ENCODE results near the gene AP4M1.
"Not testable (repeated sequence)": the region's sequence is repeated elsewhere in the genome, so short reads cannot be mapped to it uniquely, and the experiment has no call there.

Gene AP4M1

DNA sequence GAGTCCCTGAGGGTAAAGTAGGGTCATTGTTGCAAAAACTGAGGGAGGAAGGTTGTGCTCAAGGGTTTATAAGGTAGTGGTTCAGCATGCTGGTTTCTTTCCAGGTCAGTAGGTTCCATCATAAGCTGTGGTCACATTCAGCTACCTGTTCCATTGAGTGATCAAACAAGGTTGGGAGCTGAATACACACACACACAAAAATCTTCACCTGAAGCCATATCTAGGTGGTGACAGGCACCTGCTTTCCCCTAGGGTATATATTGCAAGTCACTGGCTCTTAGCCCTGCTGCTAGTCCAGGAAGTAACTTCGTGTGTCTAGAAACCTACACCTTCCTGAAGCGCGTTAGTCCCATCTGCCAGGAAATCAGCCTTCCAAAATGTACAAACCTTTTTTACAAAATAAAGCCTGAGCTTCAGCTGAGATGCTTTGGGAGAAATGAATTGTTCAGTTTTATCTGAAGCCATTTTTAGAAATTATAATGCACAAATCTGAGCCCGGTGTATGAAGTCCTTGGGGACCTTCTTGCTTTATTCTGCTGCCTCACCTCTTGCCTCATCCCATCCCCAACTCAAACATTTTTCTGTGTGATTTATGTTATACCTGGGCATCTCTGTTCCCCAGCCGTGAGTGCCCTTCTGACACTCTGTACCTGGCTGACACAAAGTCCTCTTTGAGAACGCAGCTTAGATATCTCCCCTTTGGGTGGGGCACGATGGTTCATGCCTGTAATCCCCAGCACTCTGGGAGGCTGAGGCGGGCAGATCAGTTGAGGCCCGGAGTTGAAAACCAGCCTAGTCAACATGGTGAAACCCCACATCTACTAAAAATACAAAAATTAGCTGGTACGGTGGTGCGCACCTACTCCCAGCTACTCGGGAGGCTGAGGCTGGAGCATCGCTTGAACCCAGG, 36.7 kb downstream of the AP4M1 start:
- DNase-seq, result no peak

DNA sequence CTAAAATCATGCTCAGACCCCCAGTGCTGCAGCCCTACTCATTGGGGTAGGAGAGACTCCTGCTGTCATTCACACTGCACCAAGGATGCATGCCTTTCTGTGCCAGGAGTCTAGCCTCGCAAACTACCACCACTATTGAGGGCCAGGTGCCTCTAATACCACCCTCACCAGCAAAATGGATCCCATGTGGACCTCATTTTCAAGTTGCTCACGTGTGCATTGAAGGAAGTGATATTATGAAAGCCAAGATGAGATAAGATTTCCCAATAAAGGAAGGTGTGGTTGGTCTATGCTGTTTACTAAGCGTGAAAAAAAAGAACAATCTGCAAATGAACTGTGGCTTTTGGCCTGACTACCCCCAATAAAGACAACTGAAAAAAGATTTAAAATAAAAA, 40.1 kb downstream of the AP4M1 start:
- no peak for DNase-seq

DNA sequence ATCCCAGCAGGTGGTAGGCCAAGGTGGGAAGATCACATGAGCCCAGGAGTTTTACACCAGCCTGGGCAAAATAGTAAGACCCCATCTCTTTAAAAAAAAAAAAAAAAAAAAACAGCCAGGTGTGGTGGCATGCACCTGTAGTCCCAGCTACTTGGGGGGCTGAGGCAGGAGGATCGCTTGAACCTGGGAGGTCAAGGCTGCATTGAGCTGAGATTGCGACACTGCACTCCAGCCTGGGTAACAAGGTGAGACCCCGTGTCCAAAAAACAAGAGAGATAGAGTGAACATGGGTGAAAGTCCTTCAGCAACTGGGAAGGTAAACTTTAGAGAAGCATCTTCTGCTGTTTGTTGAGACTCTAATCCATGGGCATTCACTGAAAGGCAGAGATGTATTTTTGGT, 41.0 kb downstream of the AP4M1 start:
- DNase-seq, result no peak

DNA sequence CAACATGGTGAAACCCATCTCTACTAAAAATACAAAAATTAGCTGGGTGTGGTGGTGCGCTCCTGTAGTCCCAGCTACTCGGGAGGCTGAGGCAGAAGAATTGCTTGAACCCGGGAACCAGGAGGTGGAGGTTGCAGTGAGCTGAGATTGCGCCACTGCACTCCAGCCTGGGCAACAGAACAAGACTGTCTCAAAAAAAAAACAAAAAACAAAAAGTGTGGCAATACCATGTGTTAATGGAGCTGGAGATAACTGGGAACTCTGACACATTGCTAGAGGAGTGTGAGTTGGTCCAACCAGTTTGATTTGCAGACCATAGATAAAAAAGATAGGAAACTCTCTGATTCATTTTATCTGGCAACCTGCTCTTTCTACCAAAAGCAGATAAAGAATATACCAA, 44.9 kb downstream of the AP4M1 start:
- DNase-seq, result not testable (repeated sequence)

DNA sequence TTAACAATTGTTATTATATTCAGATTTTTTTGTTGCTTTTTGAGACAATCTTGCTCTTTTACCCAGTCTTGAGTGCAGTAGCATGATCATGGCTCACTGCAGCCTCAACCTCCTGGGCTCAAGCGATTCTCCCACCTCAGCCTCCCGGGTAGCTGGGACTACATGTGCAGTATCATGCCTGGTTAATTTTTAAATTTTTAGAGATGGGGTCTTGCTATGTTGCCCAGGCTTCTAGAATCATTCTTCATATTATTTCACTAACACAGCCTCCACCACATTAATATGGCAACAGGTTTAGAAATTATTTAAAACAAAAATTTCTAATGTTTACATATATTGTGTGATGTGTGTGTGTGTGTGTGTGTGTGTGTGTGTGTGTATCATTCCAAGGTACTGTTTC, 45.8 kb downstream of the AP4M1 start:
- DNase-seq, result no peak

DNA sequence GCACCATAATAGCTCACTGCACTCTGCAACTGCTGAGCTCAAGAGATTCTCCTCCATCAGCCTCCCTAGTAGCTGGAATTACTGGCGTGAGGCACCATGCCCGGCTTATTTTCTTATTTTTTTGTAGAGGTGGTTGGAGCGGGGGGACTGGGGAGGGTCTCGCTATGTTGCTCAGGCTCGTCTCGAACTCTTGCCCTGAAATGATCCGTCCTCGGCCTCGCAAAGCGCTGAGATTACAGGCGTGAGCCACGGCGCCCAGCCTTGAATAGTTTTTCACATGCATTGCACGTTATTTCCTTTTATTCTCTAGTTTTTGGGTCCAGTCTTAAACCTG, 46.7 kb downstream of the AP4M1 start:
- no peak for DNase-seq

DNA sequence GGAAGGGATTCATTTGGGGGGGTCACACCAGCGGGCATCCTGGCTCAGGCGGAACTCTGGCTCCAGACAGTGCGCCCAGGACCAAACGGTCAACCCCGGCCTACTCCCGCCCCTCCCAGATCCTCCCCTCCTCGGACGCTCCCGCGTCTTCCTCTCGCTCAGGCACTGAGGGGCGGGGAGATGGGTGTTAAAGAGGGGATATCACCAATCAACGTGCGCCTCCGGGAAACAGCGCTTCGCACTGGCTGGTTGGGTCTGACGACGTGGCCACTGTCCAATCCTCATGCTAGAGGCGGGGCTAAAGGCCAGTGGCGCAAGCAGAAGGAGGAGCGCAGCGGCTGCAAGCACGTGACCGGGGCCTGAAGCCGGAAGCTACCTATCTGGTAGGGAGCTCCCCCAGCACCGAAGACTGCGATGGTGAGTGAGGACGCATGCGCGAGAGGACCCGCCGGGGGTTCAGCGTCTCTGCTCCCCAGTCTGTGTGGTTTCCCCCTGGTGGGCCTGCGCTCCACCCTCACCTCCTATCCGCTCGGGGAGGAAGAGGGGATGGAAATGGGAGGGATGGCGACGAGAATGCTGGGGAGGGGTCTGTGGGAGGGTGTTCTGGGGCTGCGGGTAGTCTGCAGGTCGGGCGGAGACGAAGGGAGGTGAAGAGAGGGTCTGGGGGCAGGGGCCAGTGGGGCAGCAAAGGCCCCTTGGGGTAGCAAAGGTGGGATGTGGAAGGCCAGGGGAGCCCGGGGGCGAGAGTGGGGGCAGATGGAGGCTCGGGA, 47.3 kb downstream of the AP4M1 start, which contains the start of gene LAMTOR4:
TSS of gene LAMTOR4 (plus strand) at position 360 of the 770 bp plus-strand sequence. CDS start at position 415, 55 bp downstream.
- DNase-seq, result peak; percentile 99 to 100

DNA sequence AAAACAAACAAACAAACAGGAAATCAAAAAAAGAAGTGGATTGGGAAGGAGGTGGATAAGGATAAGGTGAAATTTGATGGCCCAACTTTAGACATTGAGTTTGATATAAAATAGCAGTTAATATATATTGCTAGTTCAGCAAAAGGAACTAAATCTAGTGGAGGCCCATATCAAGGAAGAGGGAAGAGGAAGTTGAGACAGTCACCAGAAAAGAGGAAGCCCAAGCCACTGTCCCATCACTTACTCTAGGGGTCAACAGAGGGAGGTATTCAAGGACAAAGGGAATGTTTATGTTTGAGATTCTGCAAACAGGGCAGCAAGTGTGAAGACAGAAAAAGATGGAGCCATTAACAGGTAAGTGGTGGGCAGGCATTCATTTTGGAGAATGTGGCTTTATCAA, 51.0 kb downstream of the AP4M1 start:
- DNase-seq, result no peak

DNA sequence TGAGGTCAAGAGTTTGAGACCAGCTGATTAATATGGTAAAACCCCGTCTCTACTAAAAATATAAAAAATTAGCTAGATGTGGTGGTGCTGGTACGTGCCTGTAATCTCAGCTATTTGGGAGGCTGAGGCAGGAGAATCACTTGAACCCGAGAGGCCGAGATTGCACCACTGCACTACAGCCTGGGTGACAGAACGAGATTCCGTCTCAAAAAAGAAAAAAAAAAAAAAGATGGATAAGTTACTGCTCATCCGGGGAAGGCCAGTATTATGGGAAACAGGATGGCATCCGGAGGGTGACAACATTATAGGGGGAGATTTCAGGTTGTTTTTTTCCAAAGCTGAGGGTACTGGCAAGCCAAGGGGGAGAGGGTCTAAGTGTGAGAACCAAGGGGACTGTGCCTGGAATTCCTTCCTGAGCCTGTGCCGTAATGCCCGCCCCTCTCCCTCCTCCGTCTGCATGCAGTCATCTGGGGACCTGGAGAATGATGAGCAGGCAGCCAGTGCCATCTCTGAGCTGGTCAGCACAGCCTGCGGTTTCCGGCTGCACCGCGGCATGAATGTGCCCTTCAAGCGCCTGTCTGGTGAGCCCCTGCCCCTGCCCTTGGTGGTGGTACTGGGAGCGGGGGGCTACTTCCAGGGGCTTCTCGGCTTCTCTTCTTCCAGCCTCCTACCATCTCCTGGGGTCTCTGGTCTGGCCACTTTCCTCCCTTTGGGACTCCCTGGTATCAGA, 51.7 kb downstream of the AP4M1 start:
- no peak for DNase-seq

DNA sequence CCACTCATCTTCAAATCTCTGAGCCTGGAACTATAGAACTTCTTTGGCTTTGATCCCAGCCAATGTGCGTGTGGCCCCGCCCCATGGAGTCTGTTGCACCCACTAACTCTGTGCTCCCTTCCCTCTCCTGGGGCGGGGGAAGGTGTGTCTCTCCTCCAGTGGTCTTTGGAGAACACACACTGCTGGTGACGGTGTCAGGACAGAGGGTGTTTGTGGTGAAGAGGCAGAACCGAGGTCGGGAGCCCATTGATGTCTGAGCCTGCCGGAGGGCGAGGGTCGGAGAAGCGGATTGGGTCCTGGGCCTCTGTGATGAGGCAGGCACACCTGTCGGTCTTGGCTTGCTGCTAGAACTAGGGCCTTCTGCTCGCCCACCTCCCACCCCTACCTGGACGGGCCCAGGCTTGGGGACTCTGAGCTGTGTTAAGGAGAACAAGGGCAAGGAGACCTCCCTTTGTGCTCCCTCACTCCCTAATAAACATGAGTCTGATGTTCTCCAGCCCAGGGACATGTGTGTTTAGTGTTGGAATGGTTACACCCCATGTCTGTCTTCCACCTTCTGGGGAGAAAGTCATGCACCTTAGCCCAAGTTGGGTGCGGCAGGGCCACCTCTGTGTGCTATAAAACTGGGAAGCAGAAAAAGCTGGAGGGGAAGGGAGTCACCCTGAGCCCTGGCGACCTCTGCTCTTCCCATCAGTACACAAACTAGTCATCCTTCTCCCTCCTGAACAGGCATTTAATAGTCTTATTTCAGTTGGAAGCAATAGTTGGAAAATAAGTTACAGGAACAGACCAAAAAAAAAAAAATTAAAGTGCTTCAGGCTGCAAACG, 52.5 kb downstream of the AP4M1 start:
- DNase-seq, result no peak

DNA sequence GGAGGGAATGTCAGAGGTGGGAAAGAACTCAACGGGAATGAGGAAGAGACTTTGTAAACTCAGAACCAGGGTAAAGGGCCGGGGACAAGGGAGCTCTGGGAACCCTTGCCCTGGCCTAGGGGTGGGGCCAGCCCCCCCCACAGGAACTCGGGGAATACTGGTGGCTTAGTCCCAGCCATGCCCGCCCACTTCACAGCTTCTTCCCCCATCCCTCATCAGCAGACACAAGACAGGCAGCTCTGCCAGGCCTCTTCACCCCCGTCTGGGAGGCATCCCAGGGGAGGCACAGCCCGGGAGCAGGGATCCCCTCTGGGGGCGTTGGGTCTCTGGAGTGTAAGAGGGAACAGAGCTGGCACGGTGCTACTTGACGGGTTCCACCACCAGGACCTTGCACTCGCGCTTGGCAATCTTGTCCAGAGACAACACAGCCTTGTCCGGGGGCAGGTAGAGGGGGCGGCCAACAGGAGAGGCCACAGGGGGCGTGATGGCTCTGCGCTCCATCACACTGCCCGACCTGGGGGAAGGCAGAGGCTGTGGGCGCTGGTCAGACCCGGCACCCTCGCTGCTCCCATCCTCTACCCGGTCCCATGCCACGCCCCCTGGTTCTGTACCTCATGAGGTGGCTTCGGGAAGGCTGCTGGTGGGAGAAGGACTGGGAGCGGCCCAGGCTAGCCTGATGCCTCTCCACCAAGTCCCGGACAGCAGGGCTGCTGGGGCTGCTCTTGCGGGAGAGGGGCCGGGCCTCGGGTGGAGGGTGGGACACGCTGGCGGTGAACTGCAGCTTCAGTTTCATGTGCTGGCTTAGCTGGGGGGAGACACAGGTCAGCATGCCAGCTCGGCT, 53.4 kb downstream of the AP4M1 start:
- no peak for DNase-seq

DNA sequence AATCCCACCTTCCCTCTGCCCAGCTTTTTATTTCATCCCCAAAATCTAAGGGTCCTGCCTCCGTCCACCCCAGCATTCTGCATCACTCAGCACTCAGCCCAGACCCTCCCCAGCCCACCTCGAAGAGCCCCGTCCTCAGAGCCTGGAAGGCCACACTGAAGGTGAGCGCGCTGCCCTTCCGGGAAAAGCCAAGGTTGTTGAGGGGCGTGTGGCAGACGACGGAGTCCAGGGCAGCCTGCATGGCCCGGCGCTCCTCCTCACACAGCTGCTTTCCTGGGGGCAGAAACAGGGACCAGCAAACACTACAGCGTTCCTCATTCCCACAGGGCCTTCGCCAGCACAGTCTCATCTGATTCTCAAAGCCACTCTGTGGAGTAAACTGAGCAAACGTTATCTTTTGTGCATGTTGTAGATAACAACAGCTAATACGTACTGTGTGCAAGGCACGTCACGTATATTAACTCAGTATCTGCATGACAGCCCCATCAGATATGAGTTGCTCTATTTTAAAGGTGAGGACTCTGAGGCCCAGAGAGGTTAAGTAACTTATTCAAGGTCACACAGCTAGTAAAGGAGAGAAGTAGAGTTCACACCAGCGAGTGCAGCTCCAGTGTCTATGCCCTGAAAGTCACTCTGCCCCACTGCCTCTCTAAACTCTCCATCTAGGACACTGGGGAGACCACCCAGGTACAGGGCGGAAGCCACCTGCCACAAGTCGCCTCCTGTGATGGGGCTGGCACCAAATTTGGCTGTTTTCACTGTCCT, 54.3 kb downstream of the AP4M1 start:
- no peak for DNase-seq

DNA sequence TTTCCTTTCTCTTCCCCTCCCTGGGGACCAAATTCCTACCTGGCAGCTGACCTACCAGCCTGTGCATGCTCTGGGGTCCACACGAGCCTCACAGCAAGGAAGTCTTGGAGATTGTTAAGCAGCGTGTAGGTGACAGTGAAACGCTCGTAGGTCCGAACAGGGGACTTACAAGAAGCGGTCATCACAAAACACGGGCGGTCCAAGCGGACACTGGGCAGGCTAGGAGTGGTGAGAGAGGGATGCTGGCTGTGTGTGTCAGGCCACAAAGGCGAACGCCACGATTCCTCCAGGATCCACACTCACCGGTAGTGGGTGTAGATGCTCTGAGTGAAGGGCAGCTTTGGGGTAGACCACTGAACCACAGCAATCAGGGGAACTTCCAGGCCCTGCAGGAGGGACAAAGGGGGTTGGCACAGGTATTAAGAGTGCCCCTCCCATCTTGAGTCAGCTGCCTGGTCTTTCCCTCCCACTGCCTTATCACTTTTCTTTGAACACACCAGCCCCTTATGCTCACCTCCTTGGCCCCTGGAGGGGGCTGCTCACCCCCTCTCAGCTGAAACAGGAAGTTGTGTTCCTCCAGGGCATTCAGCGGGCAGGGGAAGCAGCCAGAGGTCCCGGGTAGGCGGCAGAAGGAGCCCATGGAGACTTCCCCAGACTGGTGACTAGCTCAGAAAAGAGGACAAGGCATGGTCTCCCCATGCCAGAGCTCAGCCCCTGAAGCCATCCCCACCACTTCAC, 55.1 kb downstream of the AP4M1 start:
- no peak for DNase-seq

DNA sequence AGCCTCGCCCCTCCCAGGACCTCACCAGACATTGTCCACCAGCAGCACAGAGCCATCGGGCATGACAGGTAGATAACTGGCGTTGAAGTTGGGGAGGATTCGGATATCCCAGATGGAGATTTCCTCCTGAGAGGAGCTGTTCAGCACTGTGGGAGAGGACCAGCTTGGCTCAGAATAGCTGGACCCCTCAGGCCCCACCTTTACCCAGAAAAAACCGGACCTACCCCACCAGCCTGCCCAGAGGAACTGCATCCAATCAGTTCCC, 55.6 kb downstream of the AP4M1 start:
- no peak for DNase-seq

DNA sequence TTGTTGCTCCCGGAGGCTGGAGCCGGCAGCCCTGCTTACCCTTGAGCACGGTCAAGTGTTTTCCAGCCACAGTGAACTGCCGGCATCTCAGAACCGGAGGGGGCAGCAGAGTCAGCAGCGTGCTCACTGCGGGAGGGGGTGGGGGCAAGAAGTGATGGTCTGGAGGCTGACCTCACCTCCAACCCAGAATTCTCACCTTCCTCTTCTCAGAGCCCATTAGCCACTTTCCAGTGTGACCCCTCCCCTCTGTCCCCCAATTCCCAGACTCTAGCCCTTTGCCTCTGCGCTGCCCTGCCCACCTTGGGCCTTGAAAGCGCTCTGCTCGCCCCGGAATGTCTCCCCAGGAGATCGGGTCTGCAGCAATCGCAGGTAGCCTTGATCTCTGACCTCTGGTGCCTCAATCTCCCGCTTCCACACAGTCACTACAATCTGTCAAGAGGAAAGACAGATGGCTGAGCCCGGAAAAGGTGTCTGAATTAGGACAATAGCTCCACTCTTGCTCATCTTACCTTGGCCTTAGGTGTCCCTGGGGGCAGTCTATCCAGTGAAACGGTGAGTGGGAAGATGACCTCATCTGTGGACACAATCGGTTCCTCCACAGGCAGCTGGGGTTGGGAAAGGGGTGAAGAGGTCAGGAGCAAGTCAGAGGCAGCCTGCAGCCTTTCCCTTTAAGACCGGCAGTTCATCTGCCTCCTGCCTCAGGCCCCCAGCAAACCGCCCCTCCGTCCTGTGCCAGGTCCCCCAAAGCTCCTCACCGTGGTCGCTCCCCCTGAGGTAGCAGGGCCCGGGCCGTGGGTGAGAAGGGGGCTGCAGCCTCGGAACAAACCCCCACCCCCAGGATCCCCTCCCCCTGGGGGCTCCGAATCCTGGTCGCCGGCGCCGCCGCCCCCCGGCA, 56.1 kb downstream of the AP4M1 start:
- DNase-seq, result no peak
